Tibial nerve (tissue), 4 donors: ENCODE data around the gene ALDOA.

Experiments
- EP300 ChIP-seq, 2 donors: sonication (generic); formaldehyde crosslinking; IDR thresholded peaks; one replicate each; pipeline ENCODE4 v1.6.1; 2017; ENCODE audit warnings: antibody characterized with exemption in 2 of 2, mild to moderate bottlenecking in 1 of 2
- TF ChIP-seq, protein P1 (sequence below), 5 experiments: fragments of 200-600 bp in 3 of 5; fragments of 450-650 bp in 2 of 5; sonication (generic) in 3 of 5; IDR thresholded peaks; one replicate each; pipeline ENCODE4 v1.5.1; 2016 to 2019; ENCODE audit warnings: antibody characterized with exemption in 5 of 5, mild to moderate bottlenecking in 3 of 5, moderate library complexity in 2 of 5

DNA sequence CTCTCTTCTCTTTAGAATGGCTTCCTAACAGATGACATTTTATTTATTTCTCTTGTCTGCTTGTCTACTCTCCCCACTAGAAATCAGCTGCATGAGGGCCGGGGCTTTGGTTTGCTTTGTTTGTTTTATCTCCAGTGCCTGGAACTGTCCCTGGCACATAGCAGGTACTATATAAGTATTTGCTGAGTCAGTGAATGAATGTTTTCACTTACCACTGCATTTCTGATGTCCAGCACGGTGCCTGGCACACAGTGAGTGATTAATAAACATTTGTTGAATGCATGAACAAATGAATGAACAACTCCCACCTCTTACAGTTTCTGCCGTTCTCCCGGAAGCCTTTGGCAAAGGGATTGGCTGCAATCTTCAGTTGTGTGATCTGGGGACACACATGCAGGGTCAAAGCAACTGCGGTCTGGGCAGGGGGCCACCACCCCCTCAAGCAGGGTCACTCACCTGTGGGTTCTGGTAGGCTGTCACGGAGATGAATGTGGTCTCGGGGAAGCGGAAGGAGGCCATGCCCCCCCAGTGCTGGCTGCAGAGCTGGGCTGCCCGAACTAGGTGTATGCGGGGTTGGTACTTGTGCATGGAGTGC, 22.8 kb downstream of the ALDOA start:
- TF ChIP-seq, protein P1, sequence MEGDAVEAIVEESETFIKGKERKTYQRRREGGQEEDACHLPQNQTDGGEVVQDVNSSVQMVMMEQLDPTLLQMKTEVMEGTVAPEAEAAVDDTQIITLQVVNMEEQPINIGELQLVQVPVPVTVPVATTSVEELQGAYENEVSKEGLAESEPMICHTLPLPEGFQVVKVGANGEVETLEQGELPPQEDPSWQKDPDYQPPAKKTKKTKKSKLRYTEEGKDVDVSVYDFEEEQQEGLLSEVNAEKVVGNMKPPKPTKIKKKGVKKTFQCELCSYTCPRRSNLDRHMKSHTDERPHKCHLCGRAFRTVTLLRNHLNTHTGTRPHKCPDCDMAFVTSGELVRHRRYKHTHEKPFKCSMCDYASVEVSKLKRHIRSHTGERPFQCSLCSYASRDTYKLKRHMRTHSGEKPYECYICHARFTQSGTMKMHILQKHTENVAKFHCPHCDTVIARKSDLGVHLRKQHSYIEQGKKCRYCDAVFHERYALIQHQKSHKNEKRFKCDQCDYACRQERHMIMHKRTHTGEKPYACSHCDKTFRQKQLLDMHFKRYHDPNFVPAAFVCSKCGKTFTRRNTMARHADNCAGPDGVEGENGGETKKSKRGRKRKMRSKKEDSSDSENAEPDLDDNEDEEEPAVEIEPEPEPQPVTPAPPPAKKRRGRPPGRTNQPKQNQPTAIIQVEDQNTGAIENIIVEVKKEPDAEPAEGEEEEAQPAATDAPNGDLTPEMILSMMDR (IDR thresholded peaks at IDR 0.05) = no peak
- no peak for TF ChIP-seq EP300 (IDR thresholded peaks at IDR 0.05)
